ENCODE results near the gene MTF2. TPM values are rescaled to one million over a fixed set of nuclear protein-coding genes. Genes with fewer than 3 reads are reported as not detected.
A peak's percentile ranks its signal among the peaks of the same experiment; 100 is the strongest.
"Not testable (repeated sequence)": the region's sequence is repeated elsewhere in the genome, so short reads cannot be mapped to it uniquely, and the experiment has no call there.

The MTF2 gene
- total and polyA plus RNA-seq, 5 donors = 5.0 to 10.3 (median 9.3) TPM

- no peak overlapping the region for H3K4me3 ChIP-seq (ENCODE audit: low read length)
- DNase-seq (no peak), ATAC-seq (no peak)
- H3K9me3 ChIP-seq (ENCODE audit: control insufficient read depth, low read length) = no peaks in the 10 kb centered on the region
- 99% methylated on average over 2 of the region's 2 CpGs for WGBS
- no peak overlapping the region for H3K27ac ChIP-seq (ENCODE audit: low read length)
- H3K4me1 ChIP-seq (ENCODE audit: control insufficient read depth, insufficient read depth, low read length) = no peaks in the 10 kb centered on the region
- intact Hi-C loops (cut with DNase I) = no loop called here
- H3K27me3 ChIP-seq (ENCODE audit: control insufficient read depth, insufficient read depth) = no peaks in the 10 kb centered on the region
Measured at GRCh38 chr1:93142161-93142560, 63.1 kb downstream of the MTF2 start.

GRCh38 chr1:93143136-93143535 lies 64.1 kb downstream of the MTF2 start:
- Histone ChIP-seq H3K9me3 (ENCODE audit: control insufficient read depth, low read length) (no peaks in the 10 kb centered on the region), H3K4me1 (ENCODE audit: control insufficient read depth, insufficient read depth, low read length) (peaks cover under 1% of the 10 kb centered on the region), H3K4me3 (ENCODE audit: low read length) (no peak overlapping the region), H3K27ac (ENCODE audit: low read length) (no peak overlapping the region), H3K27me3 (ENCODE audit: control insufficient read depth, insufficient read depth) (no peaks in the 10 kb centered on the region)
- DNase-seq (no peak), ATAC-seq (no peak)
- 34% methylated on average over 1 of the region's 1 CpG for WGBS
- intact Hi-C loops (cut with DNase I) = no loop called here

GRCh38 chr1:93143769-93144168 lies 64.7 kb downstream of the MTF2 start:
- peaks cover 3% of the 10 kb centered on the region for H3K4me1 ChIP-seq (ENCODE audit: control insufficient read depth, insufficient read depth, low read length)
- intact Hi-C loops (cut with DNase I) = no loop called here
- 97% methylated on average over 4 of the region's 4 CpGs for WGBS
- no peak for ATAC-seq
- no peaks in the 10 kb centered on the region for H3K9me3 ChIP-seq (ENCODE audit: control insufficient read depth, low read length)
- no peak overlapping the region for H3K27ac ChIP-seq (ENCODE audit: low read length)
- no peak overlapping the region for H3K4me3 ChIP-seq (ENCODE audit: low read length)
- no peaks in the 10 kb centered on the region for H3K27me3 ChIP-seq (ENCODE audit: control insufficient read depth, insufficient read depth)
- DNase-seq = no peak

DNA sequence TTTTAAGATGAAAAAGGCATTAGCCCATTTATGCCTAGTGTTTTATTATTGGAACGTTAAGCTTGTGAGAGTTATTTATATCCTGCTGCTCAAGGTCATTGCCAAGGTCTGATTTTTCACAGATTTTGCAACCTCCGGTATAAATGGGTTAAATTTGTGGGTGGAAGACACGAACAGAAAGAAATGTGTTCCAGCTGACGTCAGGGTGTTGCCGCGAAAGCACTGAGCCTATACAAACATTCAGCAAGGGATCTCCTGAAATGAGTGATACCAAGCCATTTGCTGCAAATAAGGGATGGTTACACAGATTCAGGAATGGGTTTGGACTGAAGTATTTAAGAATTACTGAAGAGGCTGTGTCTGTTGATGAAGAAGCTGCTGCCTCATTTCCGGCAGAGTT lies 68.9 kb downstream of the MTF2 start:
- H3K27ac ChIP-seq (ENCODE audit: low read length) = no peak overlapping the region
- H3K27me3 ChIP-seq (ENCODE audit: control insufficient read depth, insufficient read depth) = no peaks in the 10 kb centered on the region
- H3K4me3 ChIP-seq (ENCODE audit: low read length) = no peak overlapping the region
- peaks cover 3% of the 10 kb centered on the region for H3K4me1 ChIP-seq (ENCODE audit: control insufficient read depth, insufficient read depth, low read length)
- no peak for ATAC-seq
- no peaks in the 10 kb centered on the region for H3K9me3 ChIP-seq (ENCODE audit: control insufficient read depth, low read length)
- intact Hi-C loops (cut with DNase I) = no loop called here
- no peak for DNase-seq
- 41% methylated on average over 7 of the region's 7 CpGs for WGBS

DNA sequence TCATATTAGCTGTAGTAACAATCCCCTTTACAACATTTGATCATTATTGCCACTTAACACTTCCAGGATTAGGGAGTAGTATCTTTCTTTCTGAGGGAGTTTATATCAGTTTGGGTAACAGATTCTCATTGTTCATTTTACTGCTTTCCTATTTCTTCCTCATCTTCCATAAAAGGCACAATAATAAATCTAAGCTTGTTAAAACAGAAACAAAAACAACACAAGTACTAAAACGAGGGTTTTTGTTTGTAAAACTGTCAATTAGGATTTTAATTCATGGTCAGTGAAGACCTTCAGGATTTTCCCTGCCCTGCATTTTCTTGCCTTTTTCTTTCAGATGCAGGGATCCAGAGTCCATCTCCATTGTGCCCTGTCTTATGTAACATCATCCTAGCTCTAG lies 71.6 kb downstream of the MTF2 start:
- Histone ChIP-seq H3K4me3 (ENCODE audit: low read length) (no peak overlapping the region), H3K4me1 (ENCODE audit: control insufficient read depth, insufficient read depth, low read length) (peaks cover 3% of the 10 kb centered on the region), H3K27ac (ENCODE audit: low read length) (no peak overlapping the region), H3K27me3 (ENCODE audit: control insufficient read depth, insufficient read depth) (no peaks in the 10 kb centered on the region), H3K9me3 (ENCODE audit: control insufficient read depth, low read length) (no peaks in the 10 kb centered on the region)
- no peak for DNase-seq
- intact Hi-C loops (cut with DNase I) = no loop called here
- ATAC-seq = no peak
- 62% methylated on average over 1 of the region's 1 CpG for WGBS

- DNase-seq = no peak
- intact Hi-C loops (cut with DNase I) = no loop called here
- Histone ChIP-seq H3K4me1 (ENCODE audit: control insufficient read depth, insufficient read depth, low read length) (peaks cover 3% of the 10 kb centered on the region), H3K4me3 (ENCODE audit: low read length) (no peak overlapping the region), H3K9me3 (ENCODE audit: control insufficient read depth, low read length) (no peaks in the 10 kb centered on the region), H3K27ac (ENCODE audit: low read length) (no peak overlapping the region), H3K27me3 (ENCODE audit: control insufficient read depth, insufficient read depth) (no peaks in the 10 kb centered on the region)
- no peak for ATAC-seq
Measured at GRCh38 chr1:93151474-93151873, 72.4 kb downstream of the MTF2 start.

DNA sequence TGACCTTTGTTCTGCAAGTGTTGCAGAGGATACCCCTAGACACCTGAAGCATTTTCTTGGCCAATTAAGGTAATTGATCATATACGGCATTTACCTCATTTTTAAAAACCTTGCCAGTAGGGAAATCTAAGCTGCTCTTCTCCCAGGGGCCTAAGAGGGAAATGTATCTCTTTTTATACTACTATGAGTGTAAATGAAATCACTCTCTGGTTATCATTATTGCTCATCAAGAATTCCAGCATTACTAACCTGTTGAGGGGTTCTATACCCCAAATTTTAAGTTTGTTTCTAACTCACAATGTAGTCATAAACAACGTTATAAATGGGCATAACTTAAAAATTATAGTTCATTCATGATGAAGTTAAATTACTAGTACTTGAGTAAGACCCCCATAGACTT lies 73.8 kb downstream of the MTF2 start:
- DNase-seq = no peak
- intact Hi-C loops (cut with DNase I) = no loop called here
- 87% methylated on average over 2 of the region's 2 CpGs for WGBS
- Histone ChIP-seq H3K27ac (ENCODE audit: low read length) (no peak overlapping the region), H3K4me1 (ENCODE audit: control insufficient read depth, insufficient read depth, low read length) (peaks cover 3% of the 10 kb centered on the region), H3K4me3 (ENCODE audit: low read length) (no peak overlapping the region), H3K9me3 (ENCODE audit: control insufficient read depth, low read length) (no peaks in the 10 kb centered on the region), H3K27me3 (ENCODE audit: control insufficient read depth, insufficient read depth) (no peaks in the 10 kb centered on the region)
- no peak for ATAC-seq

- H3K27me3 ChIP-seq (ENCODE audit: control insufficient read depth, insufficient read depth) = no peaks in the 10 kb centered on the region
- ATAC-seq = no peak
Measured at GRCh38 chr1:93154898-93155297, 75.8 kb downstream of the MTF2 start.

GRCh38 chr1:93155335-93155734 lies 76.3 kb downstream of the MTF2 start:
- intact Hi-C loops (cut with DNase I) = no loop called here
- Histone ChIP-seq H3K4me1 (ENCODE audit: control insufficient read depth, insufficient read depth, low read length) (no peaks in the 10 kb centered on the region), H3K4me3 (ENCODE audit: low read length) (no peak overlapping the region), H3K27ac (ENCODE audit: low read length) (no peak overlapping the region), H3K27me3 (ENCODE audit: control insufficient read depth, insufficient read depth) (no peaks in the 10 kb centered on the region), H3K9me3 (ENCODE audit: control insufficient read depth, low read length) (no peaks in the 10 kb centered on the region)
- 62% methylated on average over 3 of the region's 3 CpGs for WGBS
- no peak for DNase-seq
- ATAC-seq = no peak

More at GRCh38 chr1:93154898-93155297, 75.8 kb downstream of the MTF2 start:
- DNase-seq = no peak
- Histone ChIP-seq H3K27ac (ENCODE audit: low read length) (no peak overlapping the region), H3K4me1 (ENCODE audit: control insufficient read depth, insufficient read depth, low read length) (no peaks in the 10 kb centered on the region), H3K9me3 (ENCODE audit: control insufficient read depth, low read length) (no peaks in the 10 kb centered on the region), H3K4me3 (ENCODE audit: low read length) (no peak overlapping the region)
- intact Hi-C loops (cut with DNase I) = no loop called here

- no peaks in the 10 kb centered on the region for H3K4me1 ChIP-seq (ENCODE audit: control insufficient read depth, insufficient read depth, low read length)
- no peak overlapping the region for H3K4me3 ChIP-seq (ENCODE audit: low read length)
- intact Hi-C loops (cut with DNase I) = no loop called here
- ATAC-seq (no peak), DNase-seq (no peak)
- no peak overlapping the region for H3K27ac ChIP-seq (ENCODE audit: low read length)
- WGBS = 78% methylated on average over 2 of the region's 2 CpGs
- no peaks in the 10 kb centered on the region for H3K27me3 ChIP-seq (ENCODE audit: control insufficient read depth, insufficient read depth)
- H3K9me3 ChIP-seq (ENCODE audit: control insufficient read depth, low read length) = no peaks in the 10 kb centered on the region
Measured at GRCh38 chr1:93159337-93159736, 80.3 kb downstream of the MTF2 start.

DNA sequence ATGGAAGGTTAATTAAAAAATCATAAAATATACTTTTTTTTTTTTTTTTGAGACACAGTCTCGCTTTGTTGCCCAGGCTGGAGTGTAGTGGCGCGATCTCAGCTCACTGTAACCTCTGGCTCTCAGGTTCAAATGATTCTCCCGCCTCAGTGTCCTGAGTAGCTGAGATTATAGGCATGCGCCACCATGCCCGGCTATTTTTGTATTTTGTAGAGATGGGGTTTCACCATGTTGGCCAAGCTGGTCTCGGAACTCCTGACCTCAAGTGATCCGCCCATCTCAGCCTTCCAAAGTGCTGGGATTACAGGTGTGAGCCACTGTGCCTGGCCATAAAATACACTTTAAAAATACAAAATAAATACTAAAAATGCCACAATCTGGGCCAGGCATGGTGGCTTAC lies 84.2 kb downstream of the MTF2 start:
- ATAC-seq; intact Hi-C loops (cut with DNase I): not testable (repeated sequence)
- 94% methylated on average over 8 of the region's 8 CpGs for WGBS

GRCh38 chr1:93164816-93165215 lies 85.7 kb downstream of the MTF2 start:
- ATAC-seq (peak; percentile 40 to 51), DNase-seq (no peak)
- WGBS = 54% methylated on average over 2 of the region's 2 CpGs
- Histone ChIP-seq H3K27ac (ENCODE audit: low read length) (no peak overlapping the region), H3K4me3 (ENCODE audit: low read length) (no peak overlapping the region), H3K9me3 (ENCODE audit: control insufficient read depth, low read length) (no peaks in the 10 kb centered on the region), H3K4me1 (ENCODE audit: control insufficient read depth, insufficient read depth, low read length) (peaks cover 2% of the 10 kb centered on the region), H3K27me3 (ENCODE audit: control insufficient read depth, insufficient read depth) (no peaks in the 10 kb centered on the region)
- intact Hi-C loops (cut with DNase I) = no loop called here

More for the DNA sequence above, 84.2 kb downstream of the MTF2 start:
- not testable (repeated sequence) for H3K27ac ChIP-seq (ENCODE audit: low read length); H3K4me1 ChIP-seq (ENCODE audit: control insufficient read depth, insufficient read depth, low read length); H3K9me3 ChIP-seq (ENCODE audit: control insufficient read depth, low read length); DNase-seq; H3K4me3 ChIP-seq (ENCODE audit: low read length); H3K27me3 ChIP-seq (ENCODE audit: control insufficient read depth, insufficient read depth)
